ENCODE data around the gene KLHL2.
"Not testable (repeated sequence)": the region's sequence is repeated elsewhere in the genome, so short reads cannot be mapped to it uniquely, and the experiment has no call there.

Gene KLHL2

DNA sequence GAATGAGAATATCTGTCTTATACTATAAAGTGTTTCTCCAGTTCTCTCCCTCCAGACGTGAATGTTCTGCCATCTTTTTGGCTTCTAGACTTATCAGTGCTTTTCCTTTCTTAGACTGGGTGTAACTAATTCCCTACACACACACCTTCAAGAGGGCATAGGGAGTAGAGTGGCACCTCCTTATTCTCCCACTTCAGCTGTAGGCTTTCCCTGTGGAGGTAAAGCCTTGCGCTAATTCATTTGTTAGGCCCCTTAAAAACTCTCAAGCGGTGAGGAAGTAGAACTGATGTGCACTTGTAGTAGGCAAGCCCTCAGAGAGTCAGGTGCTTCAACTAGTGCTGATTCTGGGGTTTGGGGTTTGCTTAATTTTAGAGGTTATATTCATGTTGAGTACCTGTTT is 10.0 kb downstream of the KLHL2 start:
- TF ChIP-seq Cebpa-rat (IDR thresholded peaks at IDR 0.05), result no peak

DNA sequence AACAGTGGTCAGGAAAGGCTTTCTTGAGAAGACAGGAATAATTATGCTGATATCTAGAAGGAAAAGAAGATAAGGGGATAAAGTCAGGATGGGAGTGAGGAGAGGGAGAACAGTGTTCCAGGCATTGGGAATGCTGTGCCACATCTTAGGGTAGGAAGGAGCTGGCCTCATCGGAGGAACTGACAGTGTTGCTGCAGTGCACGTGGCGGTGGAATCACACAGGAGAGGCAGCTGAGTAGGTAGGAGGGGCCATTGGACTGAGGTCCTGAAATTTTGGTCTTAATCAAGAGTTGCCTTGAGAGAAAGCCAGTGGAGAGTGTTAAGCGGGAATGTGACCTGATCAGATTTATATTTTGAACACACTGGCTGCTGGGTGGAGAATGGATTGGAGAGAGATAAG is 13.9 kb downstream of the KLHL2 start:
- H3K4me2 ChIP-seq, result peak overlapping the region; percentile 21 to 91 (median 79); a peak in 19 of 22 replicates
- peaks cover 9 to 88% (median 57%) of the 10 kb centered on the region in 11 experiments for H3K36me3 ChIP-seq
- H3K9ac ChIP-seq, result peak overlapping the region in 2 of 11 experiments; percentile 23 to 51; a peak in 2 of 22 replicates
- H3K4me3 ChIP-seq; H3K27me3 ChIP-seq; H3K9me3 ChIP-seq (replicated peaks in 1 of 11): not testable (repeated sequence)
- peak overlapping the region in 8 of 11 experiments; percentile 49 to 79 (median 72); a peak in 15 of 22 replicates for H3K27ac ChIP-seq
- peaks cover 42 to 77% (median 54%) of the 10 kb centered on the region in 10 experiments for H3K4me1 ChIP-seq
- peaks cover 6 to 20% (median 13%) of the 10 kb centered on the region in 11 experiments; a peak in 16 of 22 replicates for H4K20me1 ChIP-seq

More for the DNA sequence above, 10.0 kb downstream of the KLHL2 start:
- Histone ChIP-seq H3K36me3 (peaks cover 5 to 57% (median 30%) of the 10 kb centered on the region in 11 experiments; a peak in 21 of 22 replicates), H3K9ac (no peak overlapping the region), H3K4me2 (peak overlapping the region; percentile 56 to 92 (median 77); a peak in 21 of 22 replicates), H3K27me3 (no peaks in the 10 kb centered on the region), H3K4me3 (no peak overlapping the region), H3K9me3 (replicated peaks in 1 of 11) (no peaks in the 10 kb centered on the region; a peak in 1 of 22 replicates), H4K20me1 (peaks cover 17 to 55% (median 38%) of the 10 kb centered on the region in 11 experiments; a peak in 17 of 22 replicates), H3K4me1 (peaks cover 70 to 94% (median 75%) of the 10 kb centered on the region in 10 experiments), H3K27ac (no peak overlapping the region; a peak in 2 of 22 replicates)

DNA sequence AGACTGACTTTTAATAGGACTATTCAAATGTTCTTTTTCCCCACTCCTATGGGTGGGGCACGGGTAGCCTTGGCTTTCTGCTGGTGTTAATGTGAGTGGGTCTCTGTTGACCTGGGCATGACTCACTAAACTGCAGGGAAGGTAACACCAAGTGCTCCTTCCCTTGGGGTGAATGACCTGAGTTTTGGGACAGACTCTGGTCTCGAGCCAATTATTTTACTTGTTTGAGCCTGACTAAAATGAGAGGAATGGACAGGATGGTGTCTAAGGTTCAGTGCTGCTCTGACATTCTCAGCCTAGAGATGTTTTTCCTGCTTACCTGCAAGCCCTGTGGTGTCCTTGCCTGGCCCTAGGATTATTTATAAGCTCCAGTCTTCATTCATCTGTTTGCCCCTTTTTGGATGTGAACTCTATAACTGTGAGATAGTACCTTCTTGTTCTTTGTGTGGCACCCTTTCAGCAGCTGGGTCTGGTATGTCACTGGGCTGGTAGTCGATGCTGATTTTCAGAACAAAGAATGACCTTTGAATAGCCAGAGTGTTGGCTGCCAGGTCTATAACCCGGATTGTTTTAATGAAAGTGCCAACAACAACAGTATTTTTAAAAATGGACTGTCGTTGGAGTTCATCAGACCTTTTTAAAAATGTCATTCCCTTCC is 14.8 kb downstream of the KLHL2 start:
- Histone ChIP-seq H3K4me1 (peaks cover 34 to 69% (median 46%) of the 10 kb centered on the region in 10 experiments), H3K36me3 (peaks cover 11 to 88% (median 61%) of the 10 kb centered on the region in 11 experiments), H3K9ac (peak overlapping the region in 9 of 11 experiments; percentile 14 to 51 (median 38); a peak in 11 of 22 replicates), H3K4me2 (peak overlapping the region; percentile 68 to 91 (median 79)), H4K20me1 (peaks cover 0 to 12% (median 6%) of the 10 kb centered on the region in 11 experiments; a peak in 14 of 22 replicates), H3K27ac (peak overlapping the region; percentile 49 to 79 (median 69); a peak in 21 of 22 replicates)
- H3K27me3 ChIP-seq; H3K4me3 ChIP-seq; H3K9me3 ChIP-seq (replicated peaks in 1 of 11): not testable (repeated sequence)

DNA sequence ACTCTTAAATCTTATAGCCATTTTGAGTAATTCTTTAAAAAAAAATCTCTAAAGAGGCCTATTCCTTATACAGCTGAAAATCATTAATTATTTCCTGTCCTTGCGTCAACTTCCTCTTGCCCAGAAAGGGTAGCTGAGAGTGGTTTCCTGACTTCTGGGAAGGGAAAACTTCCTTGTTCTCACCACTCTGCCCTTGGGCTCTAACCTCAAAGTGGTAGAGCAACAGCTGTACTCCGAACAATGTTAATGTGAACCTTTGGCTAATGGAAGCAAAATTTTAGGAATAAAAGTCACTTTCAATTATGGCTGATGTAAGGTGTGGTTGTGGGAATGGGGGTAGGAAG is 15.3 kb downstream of the KLHL2 start:
- no peaks in the 10 kb centered on the region for H3K27me3 ChIP-seq
- H3K36me3 ChIP-seq, result peaks cover 16 to 88% (median 64%) of the 10 kb centered on the region in 11 experiments
- H4K20me1 ChIP-seq, result peaks cover 0 to 12% (median under 1%) of the 10 kb centered on the region in 11 experiments; a peak in 10 of 22 replicates
- H3K4me2 ChIP-seq, result peak overlapping the region; percentile 68 to 91 (median 79)
- no peaks in the 10 kb centered on the region for H3K9me3 ChIP-seq (replicated peaks in 1 of 11)
- H3K9ac ChIP-seq, result peak overlapping the region in 10 of 11 experiments; percentile 14 to 51 (median 40); a peak in 9 of 22 replicates
- H3K4me1 ChIP-seq, result peaks cover 29 to 64% (median 42%) of the 10 kb centered on the region in 10 experiments
- peak overlapping the region in 1 of 10 experiments; percentile 34; a peak in 5 of 20 replicates for H3K4me3 ChIP-seq
- 0 out of 22 replicates have a peak, but pooled peaks of 1 of the 11 experiments have one; percentile 9 for TF ChIP-seq Cebpa-rat (IDR thresholded peaks at IDR 0.05)
- H3K27ac ChIP-seq, result peak overlapping the region; percentile 49 to 79 (median 69); a peak in 21 of 22 replicates

DNA sequence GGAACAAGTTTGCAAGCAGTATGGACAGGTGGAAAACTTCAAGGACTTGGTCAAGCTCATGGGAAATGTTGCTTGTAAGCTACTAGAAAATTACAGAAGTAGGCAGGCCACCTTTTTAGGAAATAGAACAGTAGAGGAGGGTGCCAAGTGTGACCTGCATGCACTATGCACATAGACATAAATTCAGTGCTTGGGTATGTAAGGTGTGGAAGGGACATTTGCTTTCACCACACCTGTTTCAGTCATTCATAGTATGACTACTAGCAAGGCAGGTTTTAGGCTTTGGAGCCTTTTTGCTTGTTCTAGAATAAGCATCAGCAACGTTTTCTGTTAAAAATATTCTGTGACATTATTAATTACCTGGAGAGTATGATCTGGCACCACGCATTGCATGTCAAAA is 20.0 kb downstream of the KLHL2 start:
- H3K27me3 ChIP-seq; H3K4me3 ChIP-seq; H3K4me2 ChIP-seq; H3K9ac ChIP-seq; H3K9me3 ChIP-seq (replicated peaks in 1 of 11); H3K27ac ChIP-seq: not testable (repeated sequence)
- peaks cover 11 to 43% (median 16%) of the 10 kb centered on the region in 10 experiments for H3K4me1 ChIP-seq
- peaks cover 27 to 95% (median 86%) of the 10 kb centered on the region in 11 experiments; a peak in 21 of 22 replicates for H3K36me3 ChIP-seq
- peaks cover 0 to 12% (median 2%) of the 10 kb centered on the region in 11 experiments; a peak in 6 of 22 replicates for H4K20me1 ChIP-seq

DNA sequence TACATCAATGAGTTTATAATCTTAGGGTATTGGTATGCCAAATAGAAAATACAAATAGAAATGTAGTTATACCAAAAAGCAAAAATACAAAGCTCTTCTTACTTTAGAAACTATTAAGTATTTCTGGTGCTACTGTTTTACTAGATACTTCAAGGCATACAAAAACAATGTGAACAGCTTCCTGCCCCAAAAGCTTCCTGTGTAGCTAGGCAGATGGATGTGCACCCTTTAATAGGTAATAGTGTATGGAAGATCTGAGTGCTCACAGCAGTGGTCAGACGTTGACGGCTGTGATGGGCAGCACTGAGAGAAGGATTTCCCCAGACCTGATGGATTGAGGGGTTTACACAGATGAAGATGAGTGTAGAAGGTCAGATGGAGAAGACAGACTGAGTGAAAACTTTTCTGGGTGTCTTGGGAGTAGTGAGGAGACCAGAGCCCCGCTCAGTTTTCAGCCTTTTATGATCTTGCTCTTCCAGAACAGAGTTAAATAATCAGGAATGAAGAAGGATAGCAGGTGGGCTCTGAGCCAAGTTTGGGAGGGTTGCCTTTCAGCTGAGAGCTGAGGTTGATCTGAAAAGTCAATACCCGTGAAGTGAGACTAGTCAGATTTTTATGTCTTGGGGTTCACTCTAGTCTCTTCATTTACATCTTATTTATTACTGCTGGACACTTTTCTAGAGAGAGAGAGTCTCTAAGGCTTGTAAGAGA is 22.3 kb downstream of the KLHL2 start:
- not testable (repeated sequence) for H3K4me2 ChIP-seq; H3K9ac ChIP-seq; H3K9me3 ChIP-seq (replicated peaks in 1 of 11); H3K27ac ChIP-seq; H3K4me3 ChIP-seq; H3K27me3 ChIP-seq
- H4K20me1 ChIP-seq, result peaks cover 0 to 17% (median 4%) of the 10 kb centered on the region in 11 experiments; a peak in 6 of 22 replicates
- H3K4me1 ChIP-seq, result peaks cover 0 to 38% (median under 1%) of the 10 kb centered on the region in 10 experiments; a peak in 9 of 20 replicates
- H3K36me3 ChIP-seq, result peaks cover 27 to 99% (median 82%) of the 10 kb centered on the region in 11 experiments; a peak in 21 of 22 replicates

DNA sequence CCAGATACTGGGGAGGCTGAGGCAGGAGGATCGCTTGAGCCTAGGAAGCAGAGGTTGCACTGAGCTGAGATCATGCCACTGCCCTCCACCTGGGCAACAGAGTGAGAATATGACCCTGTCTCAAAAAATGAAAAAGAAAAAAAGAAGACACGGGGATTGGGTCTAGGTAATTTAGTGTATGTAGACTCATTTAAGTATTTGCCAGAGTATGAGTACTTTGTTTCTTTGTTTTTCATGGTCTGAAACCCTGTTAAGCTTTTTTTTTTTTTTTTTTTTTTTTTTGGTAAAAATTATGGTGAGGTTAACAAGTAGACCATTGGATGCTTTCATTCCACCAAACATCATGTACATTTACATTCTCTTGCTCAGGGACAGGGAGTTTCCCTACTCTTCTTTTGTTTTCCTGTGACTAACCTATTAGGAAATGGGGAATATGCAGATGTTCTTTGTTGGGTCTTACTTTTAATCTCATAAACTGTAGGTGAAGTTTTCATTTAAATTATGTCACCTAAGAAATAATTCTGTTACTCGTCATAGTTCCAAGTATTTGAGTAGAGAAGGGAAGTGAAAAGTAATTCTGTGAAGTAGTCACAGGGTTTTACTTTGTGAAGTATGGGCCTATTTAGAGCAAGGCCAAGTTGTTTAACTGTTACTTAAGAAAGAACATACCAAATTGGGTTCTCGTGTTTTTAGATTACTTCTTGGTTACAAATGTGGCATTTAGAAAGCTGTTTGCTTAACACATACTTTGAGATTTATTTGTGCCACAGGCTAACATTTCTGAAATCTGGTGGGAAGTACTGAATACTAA is 25.5 kb downstream of the KLHL2 start:
- Histone ChIP-seq H3K4me1 (peaks cover 0 to 32% (median 2%) of the 10 kb centered on the region in 10 experiments; a peak in 9 of 20 replicates), H3K36me3 (peaks cover 14 to 86% (median 70%) of the 10 kb centered on the region in 11 experiments; a peak in 21 of 22 replicates), H4K20me1 (peaks cover 0 to 24% (median under 1%) of the 10 kb centered on the region in 11 experiments; a peak in 4 of 22 replicates), H3K4me2 (peak overlapping the region in 3 of 11 experiments; percentile 23 to 40 (median 26); a peak in 3 of 22 replicates)
- H3K9ac ChIP-seq; H3K4me3 ChIP-seq; H3K27me3 ChIP-seq; H3K9me3 ChIP-seq (replicated peaks in 1 of 11); H3K27ac ChIP-seq: not testable (repeated sequence)

DNA sequence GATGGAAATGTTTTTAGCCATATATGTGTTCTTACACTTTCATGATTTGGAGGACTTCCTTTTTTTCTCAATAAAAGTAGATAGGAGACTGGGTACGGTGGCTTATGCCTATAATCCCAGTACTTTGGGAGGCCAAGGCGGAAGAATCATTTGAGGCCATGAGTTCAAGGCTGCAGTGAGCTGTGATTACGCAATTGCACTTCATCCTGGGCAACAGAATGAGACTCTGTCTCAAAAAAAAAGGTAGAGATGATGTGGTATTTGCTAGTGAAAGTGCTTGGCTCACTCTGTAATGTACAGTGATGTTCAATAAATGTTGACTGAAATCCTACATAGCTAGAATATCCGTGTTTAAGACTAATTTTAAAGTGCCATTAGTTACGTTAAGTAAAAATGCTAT is 27.4 kb downstream of the KLHL2 start:
- peak overlapping the region in 1 of 11 experiments; percentile 3; a peak in 1 of 22 replicates for H3K4me2 ChIP-seq

DNA sequence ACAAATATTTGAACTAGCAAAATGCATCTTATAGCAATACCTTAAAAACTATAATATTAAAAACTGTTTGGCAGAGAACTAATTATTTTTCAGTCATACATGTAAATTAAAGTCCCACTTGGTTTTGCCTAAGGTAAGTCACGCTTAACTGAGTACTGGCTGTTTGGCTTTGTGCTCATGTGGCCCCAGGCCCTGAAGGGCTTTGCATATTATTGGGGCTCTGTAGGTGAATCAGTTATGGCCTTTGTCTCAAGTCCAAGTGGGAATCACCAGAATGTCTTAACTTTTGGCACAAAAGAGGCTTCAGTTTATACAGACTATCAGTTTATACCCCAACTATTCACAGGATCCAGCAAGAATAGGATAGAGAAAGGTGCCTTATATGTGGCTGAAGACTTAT is 29.5 kb downstream of the KLHL2 start:
- Histone ChIP-seq H3K36me3 (peaks cover 16 to 86% (median 64%) of the 10 kb centered on the region in 11 experiments), H4K20me1 (peaks cover 0 to 14% (median 0%) of the 10 kb centered on the region in 11 experiments; a peak in 9 of 22 replicates), H3K4me1 (peaks cover 0 to 35% (median 5%) of the 10 kb centered on the region in 10 experiments; a peak in 10 of 20 replicates)
- not testable (repeated sequence) for H3K9ac ChIP-seq; H3K4me2 ChIP-seq; H3K27me3 ChIP-seq; H3K9me3 ChIP-seq (replicated peaks in 1 of 11); H3K27ac ChIP-seq; H3K4me3 ChIP-seq

More for the DNA sequence above, 27.4 kb downstream of the KLHL2 start:
- Histone ChIP-seq H3K36me3 (peaks cover 17 to 86% (median 69%) of the 10 kb centered on the region in 11 experiments), H4K20me1 (peaks cover 0 to 14% (median 4%) of the 10 kb centered on the region in 11 experiments; a peak in 9 of 22 replicates), H3K27ac (no peak overlapping the region), H3K9me3 (replicated peaks in 1 of 11) (no peaks in the 10 kb centered on the region), H3K27me3 (no peaks in the 10 kb centered on the region), H3K4me1 (peaks cover 0 to 38% (median 5%) of the 10 kb centered on the region in 10 experiments; a peak in 10 of 20 replicates), H3K9ac (no peak overlapping the region), H3K4me3 (no peak overlapping the region)
- peak; percentile 21 to 88 (median 58); a peak in 14 of 22 replicates for TF ChIP-seq Cebpa-rat (IDR thresholded peaks at IDR 0.05)

DNA sequence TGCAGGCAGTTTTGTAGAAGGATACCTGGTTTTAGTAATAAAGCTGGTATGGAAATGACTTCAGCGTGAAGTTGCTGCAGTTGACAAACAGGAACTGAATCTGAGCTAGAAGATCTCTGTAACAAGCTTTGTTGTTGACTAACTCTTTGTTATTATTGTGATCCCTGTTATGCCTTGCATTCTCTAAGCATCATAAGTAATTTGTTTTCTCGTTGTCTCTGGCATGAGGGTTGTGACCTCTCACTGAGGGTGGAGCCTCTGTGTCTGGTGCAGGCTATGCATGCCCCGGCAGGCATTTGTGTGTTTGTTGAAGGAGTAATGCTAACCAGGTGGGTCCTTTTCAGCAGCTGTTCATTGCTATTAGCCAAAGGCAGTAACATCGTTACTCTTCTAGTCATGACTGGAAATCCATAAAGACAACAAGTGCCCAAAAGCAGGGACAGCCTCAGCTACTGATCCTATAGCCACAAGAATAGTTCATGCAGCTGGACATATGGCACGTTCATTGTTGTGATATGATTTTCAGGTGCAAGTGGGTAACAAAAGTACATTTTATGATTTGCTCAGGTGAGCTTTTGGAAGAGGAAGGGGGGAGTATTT is 30.8 kb downstream of the KLHL2 start:
- H3K9me3 ChIP-seq (replicated peaks in 1 of 11); H3K9ac ChIP-seq; H3K27me3 ChIP-seq; H3K4me3 ChIP-seq: not testable (repeated sequence)
- Histone ChIP-seq H3K36me3 (peaks cover 16 to 86% (median 65%) of the 10 kb centered on the region in 11 experiments), H3K4me1 (peaks cover 0 to 24% (median 5%) of the 10 kb centered on the region in 10 experiments; a peak in 10 of 20 replicates), H3K4me2 (peak overlapping the region in 4 of 11 experiments; percentile 28 to 50 (median 37); a peak in 4 of 22 replicates), H4K20me1 (peaks cover 0 to 11% (median 0%) of the 10 kb centered on the region in 11 experiments; a peak in 8 of 22 replicates), H3K27ac (peak overlapping the region in 2 of 11 experiments; percentile 11 to 35; a peak in 2 of 22 replicates)

DNA sequence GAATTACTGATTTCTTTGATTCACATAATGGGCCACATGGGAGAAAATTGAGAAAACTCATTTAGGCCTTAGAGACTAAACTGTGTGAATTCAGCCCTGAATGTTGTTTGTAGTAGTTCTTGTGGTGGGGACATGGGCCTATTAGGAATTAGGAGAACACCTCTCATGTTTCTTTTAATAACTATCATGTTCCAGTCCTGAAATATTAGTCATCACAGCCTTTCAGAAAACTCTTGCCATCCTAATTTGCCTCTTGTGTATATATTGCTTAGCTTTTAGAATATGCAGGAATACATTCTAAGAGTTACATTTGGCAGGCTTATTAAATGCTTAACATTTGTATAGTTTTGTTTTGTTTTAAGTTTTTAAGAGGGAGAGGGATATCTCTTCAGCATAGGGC is 33.4 kb downstream of the KLHL2 start:
- Histone ChIP-seq H3K36me3 (peaks cover 16 to 84% (median 68%) of the 10 kb centered on the region in 11 experiments), H3K4me1 (peaks cover 0 to 26% (median 2%) of the 10 kb centered on the region in 10 experiments; a peak in 10 of 20 replicates), H3K9me3 (replicated peaks in 1 of 11) (peaks cover 0 to 13% (median 0%) of the 10 kb centered on the region in 11 experiments; a peak in 4 of 22 replicates)
- not testable (repeated sequence) for H3K27ac ChIP-seq, H3K27me3 ChIP-seq, H3K9ac ChIP-seq, H3K4me3 ChIP-seq, H4K20me1 ChIP-seq, H3K4me2 ChIP-seq

Measured in BLaER1 treated with 17β-estradiol and CSF1 and Interleukin-3, amounts not matched to agents 10 nM and 100 nM (cell line).